Activated CD4-positive, alpha-beta T cell treated with anti-CD3 and anti-CD28 coated beads, Interleukin-2, amount 50 U/mL, for 48 hours (primary cell): ENCODE results near the gene TDRD5.

Experiments
- DNase-seq, 2 experiments: peaks; one replicate each; pipeline ENCODE4 v3.0.0-alpha.2; 2020

The TDRD5 gene

GRCh38 chr1:179591592-179592580 is at the start of gene TDRD5:
TDRD5 (plus strand) TSS chr1:179591832; CDS start chr1:179592616, 784 bp downstream.
- DNase-seq: no peak

GRCh38 chr1:179545321-179545720 is 46.3 kb upstream of the TDRD5 start:
- no peak for DNase-seq

- DNase-seq: no peak
These were observed 44.6 kb upstream of the TDRD5 start for GRCh38 chr1:179547021-179547535.

- DNase-seq: no peak
These were observed 42.8 kb upstream of the TDRD5 start for GRCh38 chr1:179548666-179549367.

GRCh38 chr1:179549368-179549700 is 42.3 kb upstream of the TDRD5 start:
- DNase-seq: no peak

- DNase-seq: no peak
These were observed 40.6 kb upstream of the TDRD5 start for GRCh38 chr1:179550746-179551682.

- DNase-seq: no peak
These were observed 37.2 kb upstream of the TDRD5 start for GRCh38 chr1:179554427-179554826.

- DNase-seq: no peak
These were observed 33.6 kb upstream of the TDRD5 start for GRCh38 chr1:179558078-179558477.

- DNase-seq: no peak
These were observed 15.9 kb upstream of the TDRD5 start, which contains the start of gene NPHS2 for GRCh38 chr1:179575497-179576314. NPHS2 (minus strand) TSS chr1:179575948; CDS start chr1:179575864, 84 bp downstream.

GRCh38 chr1:179576509-179576908 is 15.1 kb upstream of the TDRD5 start:
- no peak for DNase-seq

GRCh38 chr1:179583771-179584320 is 7.8 kb upstream of the TDRD5 start:
- no peak for DNase-seq

- no peak for DNase-seq
These were observed 5.4 kb upstream of the TDRD5 start for GRCh38 chr1:179586107-179586823.

GRCh38 chr1:179587336-179587735 is 4.3 kb upstream of the TDRD5 start:
- no peak for DNase-seq

GRCh38 chr1:179588425-179589024 is 3.1 kb upstream of the TDRD5 start:
- no peak for DNase-seq

- no peak for DNase-seq
These were observed 2.1 kb upstream of the TDRD5 start for GRCh38 chr1:179589509-179589908.

- no peak for DNase-seq
These were observed 961 bp upstream of the TDRD5 start for GRCh38 chr1:179590671-179591070.

- no peak for DNase-seq
These were observed 410 bp upstream of the TDRD5 start for GRCh38 chr1:179591253-179591591.

GRCh38 chr1:179598631-179599030 is 7.0 kb downstream of the TDRD5 start:
- no peak for DNase-seq

GRCh38 chr1:179599623-179600249 is 8.1 kb downstream of the TDRD5 start:
- DNase-seq: no peak

GRCh38 chr1:179601093-179601492 is 9.5 kb downstream of the TDRD5 start:
- no peak for DNase-seq
